Mesodermal cell (in vitro differentiated cells): ENCODE measurements around the gene MACC1. TPM values are rescaled to one million over a fixed set of nuclear protein-coding genes. Genes with fewer than 3 reads are reported as not detected.

ENCODE experiments used
- H3K27ac ChIP-seq: 2 replicates; pipeline ENCODE4 v1.7.0; 2013; ENCODE audit warnings: mild to moderate bottlenecking, low read depth, low read length, moderate library complexity; ENCODE audit not compliant: severe bottlenecking
- H3K36me3 ChIP-seq: 2 replicates; pipeline ENCODE4 v1.7.1; 2013; ENCODE audit warnings: mild to moderate bottlenecking, low read length, moderate library complexity; ENCODE audit not compliant: control insufficient read depth, insufficient read depth
- H3K4me1 ChIP-seq: one replicate; pipeline ENCODE4 v1.7.1; 2013; ENCODE audit warnings: mild to moderate bottlenecking, low read length; ENCODE audit not compliant: insufficient read depth, control insufficient read depth, poor library complexity, severe bottlenecking
- H3K4me3 ChIP-seq: 2 replicates; pipeline ENCODE4 v1.7.0; 2013; ENCODE audit warnings: low read length, control low read depth, mild to moderate bottlenecking; ENCODE audit not compliant: insufficient read depth, poor library complexity, severe bottlenecking; ENCODE audit errors: extremely low read depth
- H3K9me3 ChIP-seq: 2 replicates; pipeline ENCODE4 v1.7.1; 2013; ENCODE audit warnings: mild to moderate bottlenecking, low read length, moderate library complexity; ENCODE audit not compliant: control insufficient read depth
- WGBS, 2 experiments: methylation state at CpG; one replicate each; pipeline ENCODE4 v1.1.5; 2013; ENCODE audit warnings: missing lambda C conversion rate in 2 of 2; ENCODE audit not compliant: insufficient coverage in 2 of 2; 5-methylcytosine and 5-hydroxymethylcytosine counted together
- polyA plus RNA-seq, 2 experiments: library from polyadenylated mRNA; stranded (reverse); fragments of 50-300 nt; gene quantifications; one replicate each; pipeline ENCODE4 v1.2.3, GENCODE V29; 2013

The MACC1 gene, protein sequence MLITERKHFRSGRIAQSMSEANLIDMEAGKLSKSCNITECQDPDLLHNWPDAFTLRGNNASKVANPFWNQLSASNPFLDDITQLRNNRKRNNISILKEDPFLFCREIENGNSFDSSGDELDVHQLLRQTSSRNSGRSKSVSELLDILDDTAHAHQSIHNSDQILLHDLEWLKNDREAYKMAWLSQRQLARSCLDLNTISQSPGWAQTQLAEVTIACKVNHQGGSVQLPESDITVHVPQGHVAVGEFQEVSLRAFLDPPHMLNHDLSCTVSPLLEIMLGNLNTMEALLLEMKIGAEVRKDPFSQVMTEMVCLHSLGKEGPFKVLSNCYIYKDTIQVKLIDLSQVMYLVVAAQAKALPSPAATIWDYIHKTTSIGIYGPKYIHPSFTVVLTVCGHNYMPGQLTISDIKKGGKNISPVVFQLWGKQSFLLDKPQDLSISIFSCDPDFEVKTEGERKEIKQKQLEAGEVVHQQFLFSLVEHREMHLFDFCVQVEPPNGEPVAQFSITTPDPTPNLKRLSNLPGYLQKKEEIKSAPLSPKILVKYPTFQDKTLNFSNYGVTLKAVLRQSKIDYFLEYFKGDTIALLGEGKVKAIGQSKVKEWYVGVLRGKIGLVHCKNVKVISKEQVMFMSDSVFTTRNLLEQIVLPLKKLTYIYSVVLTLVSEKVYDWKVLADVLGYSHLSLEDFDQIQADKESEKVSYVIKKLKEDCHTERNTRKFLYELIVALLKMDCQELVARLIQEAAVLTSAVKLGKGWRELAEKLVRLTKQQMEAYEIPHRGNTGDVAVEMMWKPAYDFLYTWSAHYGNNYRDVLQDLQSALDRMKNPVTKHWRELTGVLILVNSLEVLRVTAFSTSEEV
- polyA plus RNA-seq (2013, experiment 1 of 2): not detected
- not detected for polyA plus RNA-seq (2013, experiment 2 of 2)

- H3K27ac ChIP-seq: no peak within 1 kb of the TSS
- 15 to 38% methylated on average over 2 of the region's 6 CpGs for WGBS, 2 experiments
- no peaks in the 10 kb centered on the region for H3K9me3 ChIP-seq
- H3K4me3 ChIP-seq: no peak within 1 kb of the TSS
- peaks cover 17% of the 10 kb centered on the region for H3K4me1 ChIP-seq
- no peaks in the 10 kb centered on the region for H3K36me3 ChIP-seq
Measured at GRCh38 chr7:20217193-20217948, at the start of gene MACC1. Gene MACC1, minus strand, starts transcription at chr7:20217384. Its CDS starts 55,522 bp downstream, at chr7:20161862.

DNA sequence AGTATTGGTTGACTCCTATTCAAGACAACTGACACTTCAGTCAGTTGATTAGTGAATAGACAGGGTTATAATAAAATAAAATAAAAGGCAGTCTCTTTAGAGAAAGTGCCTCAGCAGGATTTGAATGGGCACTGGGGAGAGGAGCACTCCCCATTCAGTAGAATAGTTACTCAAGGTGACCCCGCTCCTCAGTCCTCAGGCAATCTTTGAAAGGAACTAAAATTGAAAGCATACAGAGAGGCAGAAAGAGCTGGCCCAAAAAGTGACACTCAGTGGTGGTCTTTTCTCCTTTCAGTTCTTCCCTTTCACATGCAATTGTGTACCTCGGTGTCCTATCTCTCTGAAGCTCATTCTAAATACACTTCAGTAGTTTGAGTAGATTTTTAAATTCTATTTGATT, 47.4 kb upstream of the MACC1 start:
- Histone ChIP-seq H3K9me3 (no peaks in the 10 kb centered on the region), H3K36me3 (no peaks in the 10 kb centered on the region), H3K4me1 (no peaks in the 10 kb centered on the region), H3K27ac (no peak overlapping the region), H3K4me3 (no peak overlapping the region)
- 11% methylated on average over 1 of the region's 2 CpGs; no CpG with 5 or more reads in 1 of the 2 experiments for WGBS, 2 experiments

DNA sequence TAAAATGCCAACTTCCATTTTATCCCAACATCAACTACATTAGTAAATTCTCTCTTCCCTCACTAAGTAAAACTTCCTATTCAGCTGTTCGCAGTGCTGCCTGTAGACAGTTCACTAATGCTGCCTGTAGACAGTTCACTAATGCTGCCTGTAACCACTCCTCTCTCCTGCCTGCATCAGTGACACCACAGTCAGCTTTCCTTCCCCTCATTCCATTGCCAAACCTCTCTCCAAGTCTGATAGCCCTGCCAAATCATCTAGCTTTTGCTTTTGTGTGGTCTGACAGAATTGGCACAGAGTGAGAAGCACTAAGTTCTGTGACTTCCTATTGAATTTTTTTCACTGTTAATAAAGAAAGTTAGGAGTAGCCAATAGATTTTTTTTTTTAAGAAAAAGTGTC, 43.0 kb upstream of the MACC1 start:
- Histone ChIP-seq H3K9me3 (no peaks in the 10 kb centered on the region), H3K27ac (no peak overlapping the region), H3K4me3 (no peak overlapping the region), H3K36me3 (no peaks in the 10 kb centered on the region), H3K4me1 (no peaks in the 10 kb centered on the region)
- 78 to 100% methylated on average over 1 of the region's 1 CpG for WGBS, 2 experiments

- Histone ChIP-seq H3K4me3 (no peak overlapping the region), H3K4me1 (no peaks in the 10 kb centered on the region), H3K36me3 (no peaks in the 10 kb centered on the region), H3K9me3 (no peaks in the 10 kb centered on the region), H3K27ac (no peak overlapping the region)
Measured at GRCh38 chr7:20257212-20257611, 40.0 kb upstream of the MACC1 start.

GRCh38 chr7:20249920-20250319, 32.7 kb upstream of the MACC1 start:
- no peaks in the 10 kb centered on the region for H3K9me3 ChIP-seq
- no peak overlapping the region for H3K27ac ChIP-seq
- H3K4me3 ChIP-seq: no peak overlapping the region
- H3K36me3 ChIP-seq: no peaks in the 10 kb centered on the region
- H3K4me1 ChIP-seq: no peaks in the 10 kb centered on the region
- no CpG with 5 or more reads among the region's 1 CpG for WGBS, 2 experiments

DNA sequence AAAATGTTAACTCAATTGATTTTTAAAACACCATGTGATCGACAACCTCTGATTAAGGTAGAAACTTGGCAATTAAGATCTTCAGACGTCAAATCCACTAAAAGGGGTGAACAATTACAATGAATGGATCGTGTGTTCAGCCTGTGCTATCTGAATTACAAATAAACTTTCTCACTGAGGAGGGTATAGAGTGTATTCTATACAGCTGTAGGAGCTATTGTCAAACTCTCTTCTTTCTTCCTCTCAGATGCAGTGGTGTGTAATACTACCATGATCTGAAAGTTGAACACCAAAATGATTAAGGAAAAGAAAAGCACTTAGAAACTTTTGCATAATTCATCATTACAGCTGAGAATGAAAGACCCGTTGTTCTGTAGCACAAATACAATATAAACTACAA, 32.2 kb upstream of the MACC1 start:
- WGBS, 2 experiments: 78 to 94% methylated on average over 2 of the region's 4 CpGs

GRCh38 chr7:20246236-20246635, 29.1 kb upstream of the MACC1 start:
- H3K4me3 ChIP-seq: no peak overlapping the region
- 87 to 100% methylated on average over 1 to 4 of the region's 5 CpGs for WGBS, 2 experiments
- H3K27ac ChIP-seq: no peak overlapping the region
- peaks cover 2% of the 10 kb centered on the region for H3K4me1 ChIP-seq
- no peaks in the 10 kb centered on the region for H3K9me3 ChIP-seq
- no peaks in the 10 kb centered on the region for H3K36me3 ChIP-seq

More for the DNA sequence above, 32.2 kb upstream of the MACC1 start:
- no peaks in the 10 kb centered on the region for H3K9me3 ChIP-seq
- H3K4me1 ChIP-seq: no peaks in the 10 kb centered on the region
- H3K36me3 ChIP-seq: no peaks in the 10 kb centered on the region
- H3K27ac ChIP-seq: no peak overlapping the region
- H3K4me3 ChIP-seq: no peak overlapping the region

DNA sequence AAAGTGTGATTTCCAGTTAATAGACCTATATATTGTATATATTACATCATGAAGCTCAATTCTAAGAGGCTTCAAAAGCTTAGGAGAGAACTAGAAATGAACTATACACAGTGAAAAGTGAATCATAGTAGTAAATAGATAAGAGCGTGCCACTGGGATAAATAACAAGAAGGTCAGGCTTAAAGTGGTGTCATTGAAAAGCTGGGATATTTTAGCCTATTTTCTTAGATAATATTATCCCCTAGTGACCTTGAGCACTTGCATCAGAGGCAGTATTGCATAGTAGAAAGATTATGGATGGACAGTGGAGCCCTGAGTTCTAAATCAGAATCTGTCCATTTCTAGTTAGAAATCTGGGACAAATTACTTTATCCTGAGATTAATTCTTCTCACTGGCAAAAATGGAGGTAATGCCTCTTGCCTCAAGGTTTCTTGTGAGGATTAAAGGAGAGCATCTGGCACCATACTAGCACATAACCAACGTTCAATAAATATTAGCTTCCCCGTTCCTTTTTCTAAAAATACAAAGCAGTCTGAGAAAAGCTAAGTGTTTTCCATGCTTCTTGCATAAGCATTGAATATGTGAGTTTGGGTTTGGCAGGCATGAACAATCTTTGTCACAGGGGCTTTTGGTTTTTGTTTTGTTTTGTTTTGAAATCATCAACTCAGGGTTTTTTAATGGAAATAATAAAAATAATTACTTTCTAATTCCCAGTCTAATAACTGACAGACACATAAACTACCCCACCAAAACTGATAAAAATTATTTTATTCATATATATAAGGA, 27.3 kb upstream of the MACC1 start:
- Histone ChIP-seq H3K9me3 (no peaks in the 10 kb centered on the region), H3K27ac (no peak overlapping the region), H3K36me3 (no peaks in the 10 kb centered on the region), H3K4me3 (no peak overlapping the region), H3K4me1 (peaks cover 4% of the 10 kb centered on the region)
- no CpG with 5 or more reads among the region's 3 CpGs for WGBS, 2 experiments

- Histone ChIP-seq H3K4me1 (peaks cover 4% of the 10 kb centered on the region), H3K4me3 (no peak overlapping the region), H3K27ac (no peak overlapping the region), H3K36me3 (no peaks in the 10 kb centered on the region), H3K9me3 (no peaks in the 10 kb centered on the region)
- 80 to 93% methylated on average over 2 of the region's 2 CpGs for WGBS, 2 experiments
Measured at GRCh38 chr7:20241911-20242261, 24.7 kb upstream of the MACC1 start.
